Upper lobe of right lung (tissue), 1 donor: ENCODE data around the gene CACNA1A. TPM values are rescaled to one million over a fixed set of nuclear protein-coding genes. Genes with fewer than 3 reads are reported as not detected.

Experiments used
- ATAC-seq: fragments of 200-7000 bp; cut with Tn5 transposase; one replicate; pipeline ENCODE4 v1.9.1; 2020; ENCODE audit warnings: mild to moderate bottlenecking, moderate library complexity
- DNase-seq: peaks from one replicate; pipeline ENCODE4 v3.0.0-alpha.2; 2020
- H3K27ac ChIP-seq: fragments of 200-600 bp; one replicate; pipeline ENCODE4 v1.8.0; 2022
- H3K27me3 ChIP-seq: fragments of 200-600 bp; one replicate; pipeline ENCODE4 v1.8.0; 2022; ENCODE audit warnings: mild to moderate bottlenecking
- H3K36me3 ChIP-seq: fragments of 200-600 bp; one replicate; pipeline ENCODE4 v1.8.0; 2022
- H3K4me1 ChIP-seq: fragments of 200-600 bp; one replicate; pipeline ENCODE4 v1.8.0; 2022
- H3K4me3 ChIP-seq: fragments of 200-600 bp; one replicate; pipeline ENCODE4 v1.8.0; 2022; ENCODE audit warnings: mild to moderate bottlenecking
- H3K9me3 ChIP-seq: fragments of 200-600 bp; one replicate; pipeline ENCODE4 v1.8.0; 2022
- CTCF ChIP-seq: fragments of 200-600 bp; IDR thresholded peaks from one replicate; pipeline ENCODE4 v1.8.0; 2022; ENCODE audit warnings: antibody characterized with exemption
- intact Hi-C: fragments of 100-400 bp; cut with DNase I; formaldehyde crosslinking; loops from one replicate; pipeline ENCODE4 v1.11.0; 2022
- total RNA-seq: library from RNA; stranded (reverse); fragmentation: NEBNext Ultra II Directional; extraction: Animal tissue kit (Norgen Biotek cat#: 25700); gene quantifications from one replicate; pipeline ENCODE4 v1.2.1, GENCODE V29; 2021
- donor health status: DM: no; HTN: yes; CAD: no; lungs with severe emphysema.

Gene CACNA1A
- total RNA-seq, 1 donor from 2014 or later: 0.26 TPM

- Histone ChIP-seq H3K9me3 (peaks cover 7% of the 10 kb centered on the region), H3K4me3 (no peak overlapping the region), H3K27me3 (peaks cover 4% of the 10 kb centered on the region), H3K4me1 (no peaks in the 10 kb centered on the region), H3K27ac (no peak overlapping the region), H3K36me3 (no peaks in the 10 kb centered on the region)
- DNase-seq (no peak), ATAC-seq (no peak)
- TF ChIP-seq CTCF: no peak
- intact Hi-C loops: no loop called here
Observed at GRCh38 chr19:13347367-13347766, 158.9 kb downstream of the CACNA1A start.

- Histone ChIP-seq H3K27me3 (peaks cover 4% of the 10 kb centered on the region), H3K4me1 (no peaks in the 10 kb centered on the region), H3K9me3 (no peaks in the 10 kb centered on the region), H3K4me3 (no peak overlapping the region), H3K36me3 (no peaks in the 10 kb centered on the region), H3K27ac (no peak overlapping the region)
- TF ChIP-seq CTCF: no peak
- DNase-seq (no peak), ATAC-seq (no peak)
- intact Hi-C loops: no loop called here
Observed at GRCh38 chr19:13343514-13343913, 162.8 kb downstream of the CACNA1A start.

- intact Hi-C loops: no loop called here
- H3K36me3 ChIP-seq: no peaks in the 10 kb centered on the region
- ATAC-seq (no peak), DNase-seq (no peak)
- H3K9me3 ChIP-seq: no peaks in the 10 kb centered on the region
- no peaks in the 10 kb centered on the region for H3K27me3 ChIP-seq
- no peak overlapping the region for H3K27ac ChIP-seq
- no peak for TF ChIP-seq CTCF
- H3K4me3 ChIP-seq: no peak overlapping the region
- H3K4me1 ChIP-seq: no peaks in the 10 kb centered on the region
Observed at GRCh38 chr19:13342672-13343071, 163.6 kb downstream of the CACNA1A start.

- intact Hi-C loops: no loop called here
- Histone ChIP-seq H3K27ac (no peak overlapping the region), H3K4me3 (no peak overlapping the region), H3K4me1 (no peaks in the 10 kb centered on the region), H3K9me3 (no peaks in the 10 kb centered on the region), H3K27me3 (no peaks in the 10 kb centered on the region), H3K36me3 (no peaks in the 10 kb centered on the region)
- TF ChIP-seq CTCF: no peak
- DNase-seq: no peak
- no peak for ATAC-seq
Observed at GRCh38 chr19:13339869-13340268, 166.4 kb downstream of the CACNA1A start.

- intact Hi-C loops: no loop called here
- H3K4me3 ChIP-seq: no peak overlapping the region
- ATAC-seq: no peak
- no peaks in the 10 kb centered on the region for H3K4me1 ChIP-seq
- H3K9me3 ChIP-seq: no peaks in the 10 kb centered on the region
- H3K27ac ChIP-seq: no peak overlapping the region
- no peak for TF ChIP-seq CTCF
- no peaks in the 10 kb centered on the region for H3K36me3 ChIP-seq
- DNase-seq: no peak
- H3K27me3 ChIP-seq: no peaks in the 10 kb centered on the region
Observed at GRCh38 chr19:13337181-13337580, 169.1 kb downstream of the CACNA1A start.

GRCh38 chr19:13334801-13335481, 171.3 kb downstream of the CACNA1A start:
- no peaks in the 10 kb centered on the region for H3K4me1 ChIP-seq
- intact Hi-C loops: no loop called here
- no peak for TF ChIP-seq CTCF
- no peaks in the 10 kb centered on the region for H3K36me3 ChIP-seq
- H3K27ac ChIP-seq: no peak overlapping the region
- DNase-seq (no peak), ATAC-seq (no peak)
- peaks cover 6% of the 10 kb centered on the region for H3K9me3 ChIP-seq
- no peaks in the 10 kb centered on the region for H3K27me3 ChIP-seq
- no peak overlapping the region for H3K4me3 ChIP-seq
